GM13976 (cell line): ENCODE data around the gene LSR.

Experiments
- DNase-seq: peaks from one replicate; pipeline ENCODE4 v3.0.0; 2012; ENCODE audit warnings: low spot score
- in situ Hi-C: fragments of 300-500 bp; cut with MboI; formaldehyde crosslinking; loops from one replicate; pipeline ENCODE4 v1.12.0; 2022; ENCODE audit warnings: low sequenced_read_pairs, mixed read lengths, inconsistent platforms; ENCODE audit not compliant: unreplicated experiment
- TF ChIP-seq, protein P1 (sequence below): IDR thresholded peaks from 2 replicates; pipeline ENCODE4 v1.5.1; 2012; ENCODE audit warnings: borderline replicate concordance, mild to moderate bottlenecking; ENCODE audit not compliant: insufficient read depth; ENCODE audit errors: extremely low read depth, missing control alignments, control extremely low read depth

The LSR gene

GRCh38 chr19:35273686-35274259, 25.0 kb downstream of the LSR start:
- no peak for DNase-seq
- in situ Hi-C loops, result no loop called here
- TF ChIP-seq, protein P1, sequence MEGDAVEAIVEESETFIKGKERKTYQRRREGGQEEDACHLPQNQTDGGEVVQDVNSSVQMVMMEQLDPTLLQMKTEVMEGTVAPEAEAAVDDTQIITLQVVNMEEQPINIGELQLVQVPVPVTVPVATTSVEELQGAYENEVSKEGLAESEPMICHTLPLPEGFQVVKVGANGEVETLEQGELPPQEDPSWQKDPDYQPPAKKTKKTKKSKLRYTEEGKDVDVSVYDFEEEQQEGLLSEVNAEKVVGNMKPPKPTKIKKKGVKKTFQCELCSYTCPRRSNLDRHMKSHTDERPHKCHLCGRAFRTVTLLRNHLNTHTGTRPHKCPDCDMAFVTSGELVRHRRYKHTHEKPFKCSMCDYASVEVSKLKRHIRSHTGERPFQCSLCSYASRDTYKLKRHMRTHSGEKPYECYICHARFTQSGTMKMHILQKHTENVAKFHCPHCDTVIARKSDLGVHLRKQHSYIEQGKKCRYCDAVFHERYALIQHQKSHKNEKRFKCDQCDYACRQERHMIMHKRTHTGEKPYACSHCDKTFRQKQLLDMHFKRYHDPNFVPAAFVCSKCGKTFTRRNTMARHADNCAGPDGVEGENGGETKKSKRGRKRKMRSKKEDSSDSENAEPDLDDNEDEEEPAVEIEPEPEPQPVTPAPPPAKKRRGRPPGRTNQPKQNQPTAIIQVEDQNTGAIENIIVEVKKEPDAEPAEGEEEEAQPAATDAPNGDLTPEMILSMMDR, result no peak

DNA sequence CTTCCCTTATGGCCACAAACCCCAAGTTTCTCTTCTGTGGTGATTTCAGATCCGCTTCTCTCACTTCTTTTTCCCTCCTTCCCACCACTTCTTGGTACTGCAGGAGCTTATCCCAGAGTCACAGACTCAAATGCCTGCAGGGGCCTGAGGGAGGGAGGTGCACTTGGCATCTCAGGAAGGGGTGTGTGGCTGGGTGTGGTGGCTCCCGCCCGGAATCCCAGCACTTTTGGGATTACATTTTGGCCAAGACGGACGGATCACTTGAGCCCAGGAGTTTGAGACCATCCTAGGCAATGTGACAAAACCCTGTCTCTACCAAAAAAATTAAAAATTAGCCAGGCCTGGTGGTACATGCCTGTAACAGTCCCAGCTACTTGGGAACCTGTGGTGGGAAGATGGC, 25.5 kb downstream of the LSR start:
- DNase-seq, result no peak
- TF ChIP-seq, protein P1, result no peak
- in situ Hi-C loops, result no loop called here

DNA sequence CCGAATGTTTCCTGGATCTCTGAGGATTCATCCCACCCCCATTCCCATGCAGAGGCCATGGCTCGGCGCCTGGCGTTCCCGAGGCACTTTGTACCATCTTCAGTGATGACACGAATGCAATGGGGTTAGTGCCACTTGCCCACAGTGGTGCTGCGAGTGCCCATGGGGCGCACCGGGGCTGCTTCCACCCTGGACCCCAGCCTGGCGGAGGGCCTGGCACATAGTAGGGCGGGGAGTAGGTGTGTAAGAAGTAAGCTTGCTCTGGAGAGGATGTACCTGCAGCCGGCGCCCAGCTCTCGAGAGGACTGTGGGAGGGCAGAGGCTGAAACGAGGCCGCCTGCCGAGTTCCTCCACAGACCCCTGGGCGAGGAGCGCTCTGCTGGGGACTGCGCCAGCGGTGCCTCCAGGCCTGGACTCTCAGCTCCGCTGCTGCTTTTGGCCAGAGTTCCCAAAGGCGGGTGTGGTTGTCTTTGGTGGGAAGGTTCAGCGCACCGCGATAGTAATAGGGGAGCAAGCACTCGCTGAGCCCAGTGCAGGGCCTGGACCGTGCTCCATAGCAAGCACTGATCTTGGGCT, 28.0 kb downstream of the LSR start:
- in situ Hi-C loops, result no loop called here
- TF ChIP-seq, protein P1, result no peak
- DNase-seq, result no peak

- no peak for DNase-seq
- in situ Hi-C loops, result no loop called here
- TF ChIP-seq, protein P1, result no peak
Observed at GRCh38 chr19:35278578-35279284, 29.9 kb downstream of the LSR start.

DNA sequence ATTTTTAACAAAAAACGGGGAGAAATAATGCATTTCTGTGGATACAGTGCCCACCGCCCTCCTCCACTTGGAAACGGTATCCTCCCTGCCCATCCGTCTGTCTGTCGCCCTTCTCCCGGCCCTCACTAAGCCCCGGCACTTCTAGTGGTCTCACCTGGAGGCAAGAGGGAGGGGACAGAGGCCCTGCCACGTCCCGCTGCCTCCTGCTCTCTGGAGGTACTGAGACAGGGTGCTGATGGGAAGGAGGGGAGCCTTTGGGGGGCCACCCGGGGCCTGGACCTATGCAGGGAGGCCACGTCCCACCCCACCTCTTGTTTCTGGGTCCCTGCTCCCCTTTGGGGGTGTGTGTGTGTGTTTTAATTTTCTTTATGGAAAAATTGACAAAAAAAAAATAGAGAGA, 30.6 kb downstream of the LSR start:
- in situ Hi-C loops, result no loop called here

DNA sequence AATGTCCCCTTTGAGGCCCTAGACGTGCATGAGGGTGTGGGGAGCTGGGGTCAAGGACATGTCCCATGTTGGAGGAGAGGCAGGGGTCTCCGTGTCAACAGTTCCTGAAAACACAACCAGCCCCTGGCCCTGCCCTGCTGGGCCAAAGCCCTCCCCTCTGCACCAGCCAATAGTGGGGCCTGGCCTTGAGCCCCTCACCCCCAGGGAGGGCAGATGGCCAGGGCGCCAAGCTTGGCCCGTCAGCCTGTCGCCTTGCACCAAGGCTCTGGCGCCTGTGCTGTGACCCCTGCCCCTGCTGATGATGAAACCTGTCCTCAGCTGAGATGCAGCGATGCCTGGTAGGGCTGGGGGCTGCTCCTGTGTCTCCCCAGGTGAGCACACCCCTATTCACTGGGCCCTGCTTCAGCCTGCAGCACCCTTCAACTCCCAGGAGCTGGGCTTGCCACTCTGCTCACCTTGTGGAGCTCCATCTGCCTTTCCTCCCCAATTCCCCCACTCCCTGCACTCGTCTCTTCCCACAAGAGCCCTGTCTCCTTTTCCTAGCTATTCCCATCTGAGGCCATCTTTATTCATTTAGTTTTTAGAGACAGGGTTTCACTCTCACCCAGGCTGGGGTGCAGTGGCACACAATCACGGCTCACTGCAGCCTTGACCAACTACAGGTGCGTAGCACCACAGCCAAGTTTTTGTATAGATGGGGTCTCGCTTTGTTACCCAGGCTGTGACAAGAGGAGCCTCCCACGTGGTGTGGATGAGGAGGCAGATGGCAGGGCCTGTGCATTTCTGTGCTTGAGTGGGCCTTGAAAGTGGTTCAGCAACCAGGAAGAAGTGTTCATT, 31.4 kb downstream of the LSR start:
- no peak for DNase-seq
- in situ Hi-C loops, result no loop called here
- TF ChIP-seq, protein P1, result no peak

More for the DNA sequence above, 30.6 kb downstream of the LSR start:
- DNase-seq, result no peak
- TF ChIP-seq, protein P1, result no peak
